Spleen (tissue), 7 donors: ENCODE results near the gene COL27A1.

ENCODE experiments used
- CTCF ChIP-seq, 11 experiments: fragments of 200-600 bp in 7 of 11; fragments of 450-650 bp in 4 of 11; sonication (generic) in 4 of 11; IDR thresholded peaks in 8 of 11; conservative IDR thresholded peaks in 3 of 11; 1 replicate in 7 of 11; 2 replicates in 4 of 11; pipeline versions ENCODE4 v1.4.0 to v1.8.0; 2016 to 2021; ENCODE audit warnings: antibody characterized with exemption in 11 of 11, inconsistent platforms in 4 of 11, mild to moderate bottlenecking in 1 of 11
- POLR2A ChIP-seq, 3 donors: fragments of 450-650 bp; IDR thresholded peaks; one replicate each; pipeline ENCODE4 v1.5.1; 2017; ENCODE audit warnings: antibody characterized with exemption in 3 of 3, mild to moderate bottlenecking in 1 of 3
- POLR2AphosphoS5 ChIP-seq, 3 donors: sonication (generic); formaldehyde crosslinking; IDR thresholded peaks; one replicate each; pipeline ENCODE4 v1.5.1; 2017; ENCODE audit warnings: antibody characterized with exemption in 3 of 3
- donor health status: DM: no; HTN: no; CAD: no; lungs with moderate emphysema.
- donor health status: DM: no; HTN: no; CAD: no.
- donor health status: DM: no; HTN: no; CAD: no.

GRCh38 chr9:114168281-114169028 is 13.1 kb downstream of the COL27A1 start:
- TF ChIP-seq CTCF (IDR thresholded peaks at IDR 0.05 in 8 of 11, conservative IDR thresholded peaks at IDR 0.05 in 3 of 11) = no peak
- no peak for TF ChIP-seq POLR2A (IDR thresholded peaks at IDR 0.05)
- no peak for TF ChIP-seq POLR2AphosphoS5 (IDR thresholded peaks at IDR 0.05)
